ENCODE measurements around the gene KIFC3. TPM values are rescaled to one million over a fixed set of nuclear protein-coding genes. Genes with fewer than 3 reads are reported as not detected.

Gene KIFC3
- total and polyA plus RNA-seq, 2 of the 13 experiments (the other 11 are each of a cell fraction or from before 2014, with no cell fraction given): 42.1 to 45.3 TPM

GRCh38 chr16:57840833-57841232, 38.5 kb upstream of the KIFC3 start (continued):
- TF ChIP-seq ZNF496 (CRISPR knock-in tag; IDR thresholded peaks at IDR 0.05; ENCODE audit: insufficient replicate concordance) (no peak), BCL6 (CRISPR knock-in tag; IDR thresholded peaks at IDR 0.05) (peak; percentile 83), MIXL1 (CRISPR knock-in tag; IDR thresholded peaks at IDR 0.05) (peak; percentile 81), CEBPB (IDR thresholded peaks at IDR 0.05; ENCODE audit: borderline replicate concordance, low read depth, low read length) (peak; percentile 46; the same call in 1 of the 2 replicates), BHLHE40 (IDR thresholded peaks at IDR 0.05; ENCODE audit: low read length) (peak; percentile 95), TRIM24 (CRISPR knock-in tag; IDR thresholded peaks at IDR 0.05) (no peak), CHCHD3 (CRISPR knock-in tag; IDR thresholded peaks at IDR 0.05) (no peak), CEBPG (CRISPR knock-in tag; IDR thresholded peaks at IDR 0.05) (peak; percentile 85), ZNF142 (CRISPR knock-in tag; IDR thresholded peaks at IDR 0.05) (no peak), ZNF160 (CRISPR knock-in tag; IDR thresholded peaks at IDR 0.05) (0 out of 2 replicates have a peak, but pooled peaks have one; percentile 40), PHF8 (CRISPR knock-in tag; IDR thresholded peaks at IDR 0.05) (peak; percentile 16; the same call in 1 of the 2 replicates)
- TF ChIP-seq, protein P1, sequence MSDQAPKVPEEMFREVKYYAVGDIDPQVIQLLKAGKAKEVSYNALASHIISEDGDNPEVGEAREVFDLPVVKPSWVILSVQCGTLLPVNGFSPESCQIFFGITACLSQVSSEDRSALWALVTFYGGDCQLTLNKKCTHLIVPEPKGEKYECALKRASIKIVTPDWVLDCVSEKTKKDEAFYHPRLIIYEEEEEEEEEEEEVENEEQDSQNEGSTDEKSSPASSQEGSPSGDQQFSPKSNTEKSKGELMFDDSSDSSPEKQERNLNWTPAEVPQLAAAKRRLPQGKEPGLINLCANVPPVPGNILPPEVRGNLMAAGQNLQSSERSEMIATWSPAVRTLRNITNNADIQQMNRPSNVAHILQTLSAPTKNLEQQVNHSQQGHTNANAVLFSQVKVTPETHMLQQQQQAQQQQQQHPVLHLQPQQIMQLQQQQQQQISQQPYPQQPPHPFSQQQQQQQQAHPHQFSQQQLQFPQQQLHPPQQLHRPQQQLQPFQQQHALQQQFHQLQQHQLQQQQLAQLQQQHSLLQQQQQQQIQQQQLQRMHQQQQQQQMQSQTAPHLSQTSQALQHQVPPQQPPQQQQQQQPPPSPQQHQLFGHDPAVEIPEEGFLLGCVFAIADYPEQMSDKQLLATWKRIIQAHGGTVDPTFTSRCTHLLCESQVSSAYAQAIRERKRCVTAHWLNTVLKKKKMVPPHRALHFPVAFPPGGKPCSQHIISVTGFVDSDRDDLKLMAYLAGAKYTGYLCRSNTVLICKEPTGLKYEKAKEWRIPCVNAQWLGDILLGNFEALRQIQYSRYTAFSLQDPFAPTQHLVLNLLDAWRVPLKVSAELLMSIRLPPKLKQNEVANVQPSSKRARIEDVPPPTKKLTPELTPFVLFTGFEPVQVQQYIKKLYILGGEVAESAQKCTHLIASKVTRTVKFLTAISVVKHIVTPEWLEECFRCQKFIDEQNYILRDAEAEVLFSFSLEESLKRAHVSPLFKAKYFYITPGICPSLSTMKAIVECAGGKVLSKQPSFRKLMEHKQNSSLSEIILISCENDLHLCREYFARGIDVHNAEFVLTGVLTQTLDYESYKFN (CRISPR knock-in tag; conservative IDR thresholded peaks at IDR 0.05): peak; percentile 86
- TF ChIP-seq, protein P2, sequence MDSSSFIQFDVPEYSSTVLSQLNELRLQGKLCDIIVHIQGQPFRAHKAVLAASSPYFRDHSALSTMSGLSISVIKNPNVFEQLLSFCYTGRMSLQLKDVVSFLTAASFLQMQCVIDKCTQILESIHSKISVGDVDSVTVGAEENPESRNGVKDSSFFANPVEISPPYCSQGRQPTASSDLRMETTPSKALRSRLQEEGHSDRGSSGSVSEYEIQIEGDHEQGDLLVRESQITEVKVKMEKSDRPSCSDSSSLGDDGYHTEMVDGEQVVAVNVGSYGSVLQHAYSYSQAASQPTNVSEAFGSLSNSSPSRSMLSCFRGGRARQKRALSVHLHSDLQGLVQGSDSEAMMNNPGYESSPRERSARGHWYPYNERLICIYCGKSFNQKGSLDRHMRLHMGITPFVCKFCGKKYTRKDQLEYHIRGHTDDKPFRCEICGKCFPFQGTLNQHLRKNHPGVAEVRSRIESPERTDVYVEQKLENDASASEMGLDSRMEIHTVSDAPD (CRISPR knock-in tag; IDR thresholded peaks at IDR 0.05): peak; percentile 81
- TF ChIP-seq, protein P3, sequence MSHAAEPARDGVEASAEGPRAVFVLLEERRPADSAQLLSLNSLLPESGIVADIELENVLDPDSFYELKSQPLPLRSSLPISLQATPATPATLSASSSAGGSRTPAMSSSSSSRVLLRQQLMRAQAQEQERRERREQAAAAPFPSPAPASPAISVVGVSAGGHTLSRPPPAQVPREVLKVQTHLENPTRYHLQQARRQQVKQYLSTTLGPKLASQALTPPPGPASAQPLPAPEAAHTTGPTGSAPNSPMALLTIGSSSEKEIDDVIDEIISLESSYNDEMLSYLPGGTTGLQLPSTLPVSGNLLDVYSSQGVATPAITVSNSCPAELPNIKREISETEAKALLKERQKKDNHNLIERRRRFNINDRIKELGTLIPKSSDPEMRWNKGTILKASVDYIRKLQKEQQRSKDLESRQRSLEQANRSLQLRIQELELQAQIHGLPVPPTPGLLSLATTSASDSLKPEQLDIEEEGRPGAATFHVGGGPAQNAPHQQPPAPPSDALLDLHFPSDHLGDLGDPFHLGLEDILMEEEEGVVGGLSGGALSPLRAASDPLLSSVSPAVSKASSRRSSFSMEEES (CRISPR knock-in tag; IDR thresholded peaks at IDR 0.05): peak; percentile 84
- TF ChIP-seq, protein P4, sequence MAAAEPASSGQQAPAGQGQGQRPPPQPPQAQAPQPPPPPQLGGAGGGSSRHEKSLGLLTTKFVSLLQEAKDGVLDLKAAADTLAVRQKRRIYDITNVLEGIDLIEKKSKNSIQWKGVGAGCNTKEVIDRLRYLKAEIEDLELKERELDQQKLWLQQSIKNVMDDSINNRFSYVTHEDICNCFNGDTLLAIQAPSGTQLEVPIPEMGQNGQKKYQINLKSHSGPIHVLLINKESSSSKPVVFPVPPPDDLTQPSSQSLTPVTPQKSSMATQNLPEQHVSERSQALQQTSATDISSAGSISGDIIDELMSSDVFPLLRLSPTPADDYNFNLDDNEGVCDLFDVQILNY (CRISPR knock-in tag; conservative IDR thresholded peaks at IDR 0.05): no peak
- TF ChIP-seq, protein P5, sequence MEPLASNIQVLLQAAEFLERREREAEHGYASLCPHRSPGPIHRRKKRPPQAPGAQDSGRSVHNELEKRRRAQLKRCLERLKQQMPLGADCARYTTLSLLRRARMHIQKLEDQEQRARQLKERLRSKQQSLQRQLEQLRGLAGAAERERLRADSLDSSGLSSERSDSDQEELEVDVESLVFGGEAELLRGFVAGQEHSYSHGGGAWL (CRISPR knock-in tag; IDR thresholded peaks at IDR 0.05): no peak

All from HepG2 (cell line).